Measurements from ENCODE around the gene DAPP1. TPM values are rescaled to one million over a fixed set of nuclear protein-coding genes. Genes with fewer than 3 reads are reported as not detected.
"Not testable (repeated sequence)": the region's sequence is repeated elsewhere in the genome, so short reads cannot be mapped to it uniquely, and the experiment has no call there.

Gene DAPP1, protein sequence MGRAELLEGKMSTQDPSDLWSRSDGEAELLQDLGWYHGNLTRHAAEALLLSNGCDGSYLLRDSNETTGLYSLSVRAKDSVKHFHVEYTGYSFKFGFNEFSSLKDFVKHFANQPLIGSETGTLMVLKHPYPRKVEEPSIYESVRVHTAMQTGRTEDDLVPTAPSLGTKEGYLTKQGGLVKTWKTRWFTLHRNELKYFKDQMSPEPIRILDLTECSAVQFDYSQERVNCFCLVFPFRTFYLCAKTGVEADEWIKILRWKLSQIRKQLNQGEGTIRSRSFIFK
- 0.03 and 0.17 TPM in 2 replicates for total RNA-seq (2014; rRNA removed; shearing (Covaris generic))

DNA sequence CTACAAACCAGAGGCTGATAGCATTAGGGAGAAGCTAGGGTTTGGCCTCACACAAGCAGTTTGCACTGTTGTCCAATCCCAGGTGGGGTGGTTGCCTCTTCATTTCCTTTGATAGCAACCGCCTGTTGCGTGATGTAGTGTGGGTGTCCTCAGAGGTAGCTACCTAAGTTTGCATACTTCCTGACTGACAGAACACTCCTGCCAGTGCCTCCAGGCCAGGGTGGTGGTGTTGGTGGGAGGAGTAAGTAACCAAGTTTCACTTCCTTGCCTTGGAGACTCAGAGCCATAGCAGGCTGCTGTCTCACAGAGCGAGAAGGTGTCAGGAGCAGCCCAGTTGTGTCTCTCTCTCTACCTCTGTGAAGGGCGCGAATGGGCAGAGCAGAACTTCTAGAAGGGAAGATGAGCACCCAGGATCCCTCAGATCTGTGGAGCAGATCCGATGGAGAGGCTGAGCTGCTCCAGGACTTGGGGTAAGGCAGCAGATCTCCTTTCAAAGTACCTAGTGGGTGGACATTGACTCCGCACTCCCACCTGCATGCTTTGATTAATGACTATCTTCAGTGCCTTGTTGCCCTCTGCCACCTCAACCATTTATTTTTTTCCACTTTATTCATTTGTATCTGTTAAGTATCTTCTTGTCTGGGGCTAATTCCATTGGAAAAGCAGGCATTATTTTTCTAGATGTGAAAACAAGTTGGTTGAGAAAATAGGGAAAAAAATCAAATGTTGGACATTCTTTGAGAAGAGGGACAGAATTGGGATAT lies at the start of gene DAPP1:
Gene DAPP1, plus strand, starts transcription at position 283 of the 764 bp plus-strand sequence. Its CDS starts 87 bp downstream, at position 370.
- DNase-seq (ENCODE audit: low read depth) = no peak

DNA sequence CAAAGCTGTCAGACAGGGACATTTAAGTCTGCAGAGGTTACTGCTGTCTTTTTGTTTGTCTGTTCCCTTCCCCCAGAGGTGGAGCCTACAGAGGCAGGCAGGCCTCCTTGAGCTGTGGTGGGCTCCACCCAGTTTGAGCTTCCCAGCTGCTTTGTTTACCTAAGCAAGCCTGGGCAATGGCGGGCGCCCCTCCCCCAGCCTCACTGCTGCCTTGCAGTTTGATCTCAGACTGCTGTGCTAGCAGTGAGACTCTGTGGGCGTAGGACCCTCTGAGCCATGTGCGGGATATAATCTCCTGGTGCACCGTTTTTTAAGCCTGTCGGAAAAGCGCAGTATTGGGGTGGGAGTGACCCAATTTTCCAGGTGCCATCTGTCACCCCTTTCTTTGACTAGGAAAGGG lies 45.8 kb upstream of the DAPP1 start:
- DNase-seq (ENCODE audit: low read depth) = not testable (repeated sequence)

DNA sequence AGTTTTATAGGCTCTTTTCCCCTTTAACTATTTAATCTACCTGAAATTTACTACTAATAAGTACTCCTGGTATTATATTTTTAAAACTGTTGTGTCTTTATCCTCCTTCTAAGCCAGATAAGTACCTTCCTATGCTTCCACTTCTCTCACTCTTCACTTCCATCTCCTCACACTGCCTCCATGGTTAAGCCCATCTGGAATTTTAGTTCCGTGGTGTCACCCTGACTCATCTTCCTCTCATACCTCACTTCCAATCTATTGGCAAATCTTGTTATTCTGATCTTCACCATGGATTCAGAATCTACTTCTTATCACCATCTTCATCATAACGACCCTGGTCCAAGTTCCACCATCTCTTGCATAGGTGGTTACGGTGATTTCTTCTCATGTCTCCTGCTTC lies 32.7 kb upstream of the DAPP1 start:
- no peak for DNase-seq (ENCODE audit: low read depth)

DNA sequence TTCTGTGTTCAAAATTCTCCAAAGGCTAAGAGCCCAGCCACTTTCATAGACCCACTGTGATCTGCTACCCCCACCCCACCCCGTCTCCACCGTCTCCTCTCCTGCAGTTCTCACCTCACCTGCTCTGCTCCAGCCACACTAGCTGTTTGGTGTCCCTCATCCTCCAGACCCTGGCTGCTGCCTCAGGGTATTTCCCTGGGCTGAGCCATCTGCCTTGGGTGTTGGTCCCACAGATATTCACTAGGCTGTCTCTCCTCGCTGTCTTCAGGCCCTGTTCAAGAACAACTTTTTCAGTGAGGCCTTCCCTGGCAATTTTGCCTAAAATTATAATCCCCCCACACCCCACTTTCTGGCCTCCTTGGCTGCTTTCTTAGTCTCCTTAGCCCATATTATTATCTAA lies 31.8 kb upstream of the DAPP1 start:
- no peak for DNase-seq (ENCODE audit: low read depth)

- DNase-seq (ENCODE audit: low read depth) = no peak
Observed at GRCh38 chr4:99790796-99791617, 25.6 kb upstream of the DAPP1 start.

DNA sequence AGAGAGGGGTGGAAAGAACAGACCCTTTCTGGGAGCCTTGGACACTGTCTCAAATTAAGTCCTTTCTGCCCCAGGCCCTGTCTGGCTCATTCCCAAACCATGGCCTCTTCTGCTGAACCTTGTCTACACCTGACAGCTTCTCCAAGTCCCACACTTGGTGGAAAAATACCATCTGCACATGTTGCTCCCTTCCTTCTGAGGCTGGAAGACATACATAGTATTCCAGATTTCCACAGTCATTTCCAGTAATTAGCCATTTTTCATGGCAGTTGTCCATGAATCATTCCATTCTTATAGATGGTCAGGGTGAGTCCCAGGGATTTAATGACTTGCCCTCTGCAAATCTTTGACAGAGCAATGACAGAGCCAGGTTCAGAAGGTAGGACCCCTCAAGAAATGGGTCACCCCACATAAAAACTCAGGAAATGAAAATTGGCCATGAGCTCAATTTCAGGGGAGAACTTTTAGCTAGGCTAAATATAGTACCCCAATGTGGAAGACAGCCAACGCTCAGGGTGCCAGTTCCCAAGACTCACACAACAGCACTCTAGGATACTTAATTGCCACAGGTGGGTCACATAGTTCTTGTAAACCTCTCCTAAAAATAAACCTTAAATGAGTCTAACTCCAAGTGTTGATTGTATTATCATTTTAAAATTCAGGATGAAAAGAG lies 16.2 kb upstream of the DAPP1 start:
- DNase-seq (ENCODE audit: low read depth) = no peak

GRCh38 chr4:99801005-99801699 lies 15.5 kb upstream of the DAPP1 start:
- DNase-seq (ENCODE audit: low read depth) = no peak

DNA sequence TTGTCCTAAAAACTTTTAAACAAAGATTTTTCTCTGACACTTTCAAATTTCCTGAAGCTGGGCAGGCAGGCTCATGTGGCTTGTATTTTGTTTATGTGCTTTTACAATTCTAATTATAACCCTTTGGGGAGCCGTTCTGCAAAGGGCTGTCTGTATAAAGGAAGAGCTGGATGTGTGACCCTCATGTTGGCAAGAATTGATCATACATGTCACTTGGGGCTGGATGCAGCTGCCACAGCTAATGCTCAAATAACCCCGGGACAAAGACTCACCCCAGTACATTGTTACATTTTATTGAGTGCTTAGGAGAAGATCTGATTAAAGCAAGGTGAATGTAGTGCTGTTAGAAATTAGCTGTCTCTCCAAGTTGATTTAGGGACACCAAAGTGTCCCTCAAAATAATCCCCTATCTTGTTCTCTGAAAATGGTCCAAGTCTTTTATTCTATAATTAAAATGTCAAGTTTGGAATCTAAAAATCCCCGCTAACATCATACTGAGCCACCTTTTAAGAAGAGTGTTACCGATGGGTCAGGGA lies 13.0 kb upstream of the DAPP1 start:
- DNase-seq (ENCODE audit: low read depth) = no peak

DNA sequence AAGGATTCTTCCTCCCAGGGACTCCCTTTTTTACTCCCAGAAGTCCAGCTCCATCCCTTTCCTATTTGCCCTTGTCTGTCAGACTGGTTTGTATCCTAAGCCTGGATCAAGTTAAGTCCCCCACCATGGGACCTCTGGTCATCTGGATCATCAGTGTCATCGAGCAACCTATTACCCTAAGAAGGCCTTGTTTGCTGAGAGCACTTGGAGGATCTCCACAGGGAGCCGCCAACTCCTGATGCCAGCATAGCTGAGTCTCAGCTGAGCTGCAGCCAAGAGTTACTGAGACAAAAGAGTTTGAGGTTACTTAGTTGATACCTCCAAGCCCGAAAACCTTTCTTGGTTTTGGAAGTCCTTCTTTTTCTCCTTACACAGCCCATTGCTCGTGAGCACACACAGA lies 10.1 kb upstream of the DAPP1 start:
- DNase-seq (ENCODE audit: low read depth) = no peak

GRCh38 chr4:99807666-99808065 lies 9.0 kb upstream of the DAPP1 start:
- DNase-seq (ENCODE audit: low read depth) = no peak

GRCh38 chr4:99808260-99808857 lies 8.3 kb upstream of the DAPP1 start:
- no peak for DNase-seq (ENCODE audit: low read depth)

- DNase-seq (ENCODE audit: low read depth) = no peak
Observed at GRCh38 chr4:99809326-99809725, 7.3 kb upstream of the DAPP1 start.

GRCh38 chr4:99810536-99810935 lies 6.1 kb upstream of the DAPP1 start:
- no peak for DNase-seq (ENCODE audit: low read depth)

DNA sequence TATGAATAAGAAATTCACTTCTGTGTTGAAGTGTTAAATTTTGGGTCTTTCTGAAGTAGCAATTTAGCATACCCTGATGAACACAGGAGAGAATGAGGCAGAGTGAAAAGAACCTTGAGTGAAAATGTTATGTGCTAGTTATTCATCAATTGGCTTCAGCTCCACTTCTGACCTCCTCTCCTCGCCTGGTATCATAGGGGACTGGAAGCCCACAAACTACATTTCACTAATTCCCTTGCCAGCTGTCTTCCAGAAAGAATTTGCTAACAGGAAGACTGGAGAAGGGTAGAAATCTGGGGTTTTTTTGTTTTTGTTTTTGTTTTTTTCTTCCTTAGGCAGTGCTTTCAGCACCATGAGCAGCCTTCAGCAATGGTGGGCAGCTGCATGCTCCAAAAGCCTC lies 5.5 kb upstream of the DAPP1 start:
- DNase-seq (ENCODE audit: low read depth) = no peak

- DNase-seq (ENCODE audit: low read depth) = no peak
Observed at GRCh38 chr4:99811850-99812249, 4.8 kb upstream of the DAPP1 start.

DNA sequence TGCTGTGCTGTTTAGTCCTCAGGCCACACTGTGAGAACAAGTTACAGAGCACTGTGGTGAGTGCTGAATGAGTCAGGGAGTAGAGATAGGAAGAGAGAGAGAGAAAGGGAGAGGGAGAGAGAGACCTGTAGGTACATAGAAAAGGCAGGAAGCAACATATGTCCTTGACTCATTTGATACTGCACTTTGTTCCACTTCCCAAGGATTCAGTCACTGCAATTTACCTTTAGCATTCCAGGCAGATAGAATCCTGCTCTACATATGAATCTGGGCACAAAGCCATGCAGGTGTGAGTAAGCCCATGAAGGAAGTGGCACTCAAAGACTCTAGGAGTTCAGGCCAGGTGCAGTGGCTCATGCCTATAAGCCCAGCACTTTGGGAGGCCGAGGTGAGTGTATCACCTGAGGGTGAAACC lies 1.0 kb upstream of the DAPP1 start:
- no peak for DNase-seq (ENCODE audit: low read depth)

DNA sequence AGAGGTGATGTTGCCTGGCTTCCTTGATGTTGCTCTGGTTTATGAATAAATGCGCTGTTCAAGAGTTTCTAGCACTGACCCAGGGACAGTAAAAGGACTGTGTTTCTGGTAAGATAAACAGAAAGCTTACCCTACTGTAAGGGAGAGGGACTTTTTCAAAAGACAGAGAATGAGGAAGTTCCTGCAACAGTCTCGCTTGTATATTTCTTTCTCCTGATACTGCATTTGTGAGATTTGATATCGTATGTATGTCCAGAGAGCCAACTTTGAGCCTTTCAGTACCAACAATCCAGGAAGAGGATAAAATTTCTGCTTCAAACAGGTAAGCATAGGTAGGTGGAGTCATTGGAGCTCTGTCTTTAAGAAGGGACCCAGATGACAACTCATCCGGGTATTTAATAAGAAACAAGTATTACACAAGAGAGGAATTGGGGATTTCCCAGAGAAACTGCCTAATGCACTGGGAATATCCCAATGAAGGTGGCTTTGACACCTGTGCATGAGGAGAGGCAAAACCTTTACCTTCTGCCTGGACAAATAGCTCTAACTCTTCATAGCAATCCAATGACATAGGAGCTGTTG lies 773 bp downstream of the DAPP1 start:
- no peak for DNase-seq (ENCODE audit: low read depth)

DNA sequence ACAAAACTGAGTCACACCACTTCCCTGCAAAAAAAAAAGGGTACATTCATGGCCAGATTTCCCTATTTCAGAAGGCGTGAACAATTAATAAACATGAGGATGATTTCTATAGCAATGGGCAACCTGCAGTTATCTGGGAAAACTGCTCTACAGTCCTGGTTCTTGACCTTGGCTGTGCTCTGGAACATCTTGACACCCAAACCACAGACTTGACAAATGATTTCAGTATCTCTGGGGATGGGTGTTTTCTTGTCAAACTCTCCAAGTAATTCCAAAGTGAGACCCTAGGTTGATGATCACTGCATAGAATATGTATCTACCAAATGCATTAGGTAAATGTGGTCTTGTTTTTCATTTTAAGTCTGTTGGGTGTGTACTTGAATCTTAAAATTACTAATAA lies 2.0 kb downstream of the DAPP1 start:
- DNase-seq (ENCODE audit: low read depth) = no peak

- DNase-seq (ENCODE audit: low read depth) = no peak
Observed at GRCh38 chr4:99821918-99822503, 5.4 kb downstream of the DAPP1 start.

- DNase-seq (ENCODE audit: low read depth) = no peak
Observed at GRCh38 chr4:99822734-99823133, 6.1 kb downstream of the DAPP1 start.

Data from Daoy (cell line).